ENCODE data around the gene KLK10.

KLK10 gene

DNA sequence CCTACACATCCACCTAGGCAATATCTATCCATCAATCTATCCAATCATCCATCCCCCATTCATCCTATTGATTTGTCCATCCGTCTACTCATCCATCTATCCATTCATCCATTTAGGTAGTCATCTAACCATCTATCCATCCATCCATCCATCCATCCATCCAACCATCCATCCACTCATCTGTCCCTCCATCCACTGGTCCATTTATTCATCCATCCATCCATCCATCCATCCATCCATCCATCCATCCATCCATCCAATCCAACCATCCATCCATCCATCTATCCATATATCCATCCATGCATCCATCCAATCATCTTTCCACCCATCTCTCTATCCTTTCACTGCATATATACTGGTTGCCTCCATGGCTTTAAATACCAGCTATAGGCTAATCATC is 41.5 kb upstream of the KLK10 start:
- Histone ChIP-seq H3K27me3 (ENCODE audit: insufficient read depth, low read length, poor library complexity) (no peaks in the 10 kb centered on the region), H3K23ac (ENCODE audit: low read length) (no peak overlapping the region), H2AK5ac (ENCODE audit: low read length) (no peak overlapping the region), H3K9ac (ENCODE audit: low read length) (no peak overlapping the region), H3K27ac (ENCODE audit: low read depth, low read length) (no peak overlapping the region), H2BK5ac (ENCODE audit: low read length) (no peak overlapping the region), H3K4me2 (ENCODE audit: low read length) (no peak overlapping the region), H3K79me2 (ENCODE audit: control insufficient read depth, insufficient read depth, low read length) (no peaks in the 10 kb centered on the region), H3K18ac (ENCODE audit: low read length) (no peak overlapping the region), H4K8ac (ENCODE audit: low read depth, low read length) (no peak overlapping the region), H3K79me1 (ENCODE audit: low read length) (no peaks in the 10 kb centered on the region), H3K4me3 (ENCODE audit: low read length) (no peak overlapping the region), H4K5ac (ENCODE audit: low read length) (no peak overlapping the region), H3K4ac (ENCODE audit: low read depth, low read length) (no peak overlapping the region), H3K36me3 (ENCODE audit: control insufficient read depth, insufficient read depth, low read length) (no peaks in the 10 kb centered on the region), H2BK120ac (ENCODE audit: low read depth, low read length) (no peak overlapping the region), H3K56ac (ENCODE audit: low read length) (no peak overlapping the region), H2BK15ac (replicated peaks; ENCODE audit: low read depth) (no peak overlapping the region), H3K4me1 (ENCODE audit: control insufficient read depth, low read depth, low read length) (no peaks in the 10 kb centered on the region)
- no peak for DNase-seq
- WGBS (ENCODE audit: extremely low coverage, insufficient coverage, low lambda C conversion rate): no CpG with 5 or more reads among the region's 1 CpG

DNA sequence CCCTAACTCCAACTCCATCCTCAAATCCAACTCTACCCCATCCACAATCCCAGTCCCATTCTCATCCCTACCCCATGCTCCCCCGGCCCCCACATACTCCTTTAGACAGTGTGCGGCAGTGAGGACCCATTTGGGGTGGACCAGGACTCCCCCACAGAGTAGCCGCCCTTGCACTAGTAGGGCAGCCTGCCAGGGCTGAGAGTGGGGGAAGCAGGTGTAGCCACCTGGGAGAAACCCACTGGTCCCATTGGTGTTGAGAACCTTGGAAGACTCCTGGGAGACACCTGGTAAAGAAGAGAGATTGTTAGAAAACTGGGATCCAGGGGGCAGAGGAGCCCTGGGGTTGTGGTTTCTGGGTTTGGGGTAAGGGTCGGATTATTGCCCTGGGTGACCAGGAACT is 40.8 kb upstream of the KLK10 start:
- H2AK5ac ChIP-seq (ENCODE audit: low read length): no peak overlapping the region
- H3K27ac ChIP-seq (ENCODE audit: low read depth, low read length): no peak overlapping the region
- no peak for DNase-seq
- no peak overlapping the region for H4K8ac ChIP-seq (ENCODE audit: low read depth, low read length)
- whole genome bisulfite sequencing (ENCODE audit: extremely low coverage, insufficient coverage, low lambda C conversion rate): no CpG with 5 or more reads among the region's 4 CpGs
- no peak overlapping the region for H3K18ac ChIP-seq (ENCODE audit: low read length)
- H3K23ac ChIP-seq (ENCODE audit: low read length): no peak overlapping the region
- H3K4me2 ChIP-seq (ENCODE audit: low read length): no peak overlapping the region
- H3K27me3 ChIP-seq (ENCODE audit: insufficient read depth, low read length, poor library complexity): no peaks in the 10 kb centered on the region
- H3K4me1 ChIP-seq (ENCODE audit: control insufficient read depth, low read depth, low read length): no peaks in the 10 kb centered on the region
- no peaks in the 10 kb centered on the region for H3K79me2 ChIP-seq (ENCODE audit: control insufficient read depth, insufficient read depth, low read length)
- no peak overlapping the region for H4K5ac ChIP-seq (ENCODE audit: low read length)
- no peaks in the 10 kb centered on the region for H3K36me3 ChIP-seq (ENCODE audit: control insufficient read depth, insufficient read depth, low read length)
- no peak overlapping the region for H2BK15ac ChIP-seq (replicated peaks; ENCODE audit: low read depth)
- H2BK5ac ChIP-seq (ENCODE audit: low read length): no peak overlapping the region
- H3K4ac ChIP-seq (ENCODE audit: low read depth, low read length): no peak overlapping the region
- no peaks in the 10 kb centered on the region for H3K79me1 ChIP-seq (ENCODE audit: low read length)
- H2BK120ac ChIP-seq (ENCODE audit: low read depth, low read length): no peak overlapping the region
- H3K9ac ChIP-seq (ENCODE audit: low read length): no peak overlapping the region
- no peak overlapping the region for H3K4me3 ChIP-seq (ENCODE audit: low read length)
- H3K56ac ChIP-seq (ENCODE audit: low read length): no peak overlapping the region

DNA sequence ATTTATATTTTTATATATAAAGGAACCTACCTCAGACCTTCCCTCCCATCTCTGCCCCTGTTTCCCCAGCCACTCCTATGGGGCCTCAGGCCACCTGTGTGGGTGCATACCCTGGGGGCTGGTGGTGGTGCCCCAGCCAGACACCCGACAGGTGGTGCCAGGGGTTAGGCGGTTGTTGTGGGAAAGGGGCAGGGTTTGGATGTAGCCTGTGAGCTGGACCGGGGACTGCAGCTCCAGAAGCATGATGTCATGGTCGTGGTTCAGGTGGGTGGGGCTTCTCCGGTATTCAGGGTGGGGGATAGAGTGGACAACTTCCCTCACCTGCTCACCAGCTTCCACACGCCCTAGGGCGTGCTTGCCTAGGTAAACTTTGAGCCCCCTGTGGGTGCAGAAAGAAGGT is 40.2 kb upstream of the KLK10 start:
- Histone ChIP-seq H3K18ac (ENCODE audit: low read length) (no peak overlapping the region), H3K27ac (ENCODE audit: low read depth, low read length) (no peak overlapping the region), H3K4me2 (ENCODE audit: low read length) (no peak overlapping the region), H2BK5ac (ENCODE audit: low read length) (no peak overlapping the region), H2BK15ac (replicated peaks; ENCODE audit: low read depth) (no peak overlapping the region), H4K8ac (ENCODE audit: low read depth, low read length) (no peak overlapping the region), H4K5ac (ENCODE audit: low read length) (no peak overlapping the region), H3K79me2 (ENCODE audit: control insufficient read depth, insufficient read depth, low read length) (no peaks in the 10 kb centered on the region), H2AK5ac (ENCODE audit: low read length) (no peak overlapping the region), H3K56ac (ENCODE audit: low read length) (no peak overlapping the region), H3K4me3 (ENCODE audit: low read length) (no peak overlapping the region), H2BK120ac (ENCODE audit: low read depth, low read length) (no peak overlapping the region), H3K4me1 (ENCODE audit: control insufficient read depth, low read depth, low read length) (no peaks in the 10 kb centered on the region), H3K9ac (ENCODE audit: low read length) (no peak overlapping the region), H3K23ac (ENCODE audit: low read length) (no peak overlapping the region), H3K27me3 (ENCODE audit: insufficient read depth, low read length, poor library complexity) (no peaks in the 10 kb centered on the region), H3K4ac (ENCODE audit: low read depth, low read length) (no peak overlapping the region), H3K79me1 (ENCODE audit: low read length) (no peaks in the 10 kb centered on the region), H3K36me3 (ENCODE audit: control insufficient read depth, insufficient read depth, low read length) (no peaks in the 10 kb centered on the region)
- no peak for DNase-seq
- no CpG with 5 or more reads among the region's 7 CpGs for WGBS (ENCODE audit: extremely low coverage, insufficient coverage, low lambda C conversion rate)

DNA sequence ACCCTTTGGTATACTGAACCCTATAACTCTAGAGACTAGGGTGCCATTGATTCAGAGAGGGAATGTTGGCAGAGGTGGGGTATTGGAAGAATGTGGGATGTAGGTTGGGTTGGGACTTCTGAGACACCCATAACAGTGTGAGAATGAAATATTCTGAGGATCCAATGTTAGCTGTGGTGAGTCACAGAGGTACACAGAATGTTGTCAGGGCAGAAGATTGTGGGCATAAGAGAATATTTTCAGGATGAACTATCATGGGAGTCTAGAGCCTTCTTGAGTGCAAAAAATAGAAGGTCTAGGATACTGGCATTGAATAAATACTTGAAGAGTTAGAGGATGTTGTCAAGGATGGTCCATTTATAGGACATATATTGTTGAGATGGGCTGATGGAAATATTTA is 36.4 kb upstream of the KLK10 start:
- H3K9ac ChIP-seq (ENCODE audit: low read length): no peak overlapping the region
- H3K36me3 ChIP-seq (ENCODE audit: control insufficient read depth, insufficient read depth, low read length): no peaks in the 10 kb centered on the region
- H3K56ac ChIP-seq (ENCODE audit: low read length): no peak overlapping the region
- H3K27me3 ChIP-seq (ENCODE audit: insufficient read depth, low read length, poor library complexity): no peaks in the 10 kb centered on the region
- H2BK5ac ChIP-seq (ENCODE audit: low read length): no peak overlapping the region
- H3K4me1 ChIP-seq (ENCODE audit: control insufficient read depth, low read depth, low read length): no peaks in the 10 kb centered on the region
- H4K5ac ChIP-seq (ENCODE audit: low read length): no peak overlapping the region
- H3K23ac ChIP-seq (ENCODE audit: low read length): no peak overlapping the region
- H2AK5ac ChIP-seq (ENCODE audit: low read length): no peak overlapping the region
- H3K4me2 ChIP-seq (ENCODE audit: low read length): no peak overlapping the region
- no peak overlapping the region for H3K18ac ChIP-seq (ENCODE audit: low read length)
- no peak overlapping the region for H4K8ac ChIP-seq (ENCODE audit: low read depth, low read length)
- H3K79me2 ChIP-seq (ENCODE audit: control insufficient read depth, insufficient read depth, low read length): no peaks in the 10 kb centered on the region
- no peak overlapping the region for H2BK15ac ChIP-seq (replicated peaks; ENCODE audit: low read depth)
- H3K27ac ChIP-seq (ENCODE audit: low read depth, low read length): no peak overlapping the region
- no peaks in the 10 kb centered on the region for H3K79me1 ChIP-seq (ENCODE audit: low read length)
- H3K4ac ChIP-seq (ENCODE audit: low read depth, low read length): no peak overlapping the region
- DNase-seq: no peak
- H3K4me3 ChIP-seq (ENCODE audit: low read length): no peak overlapping the region
- H2BK120ac ChIP-seq (ENCODE audit: low read depth, low read length): no peak overlapping the region

DNA sequence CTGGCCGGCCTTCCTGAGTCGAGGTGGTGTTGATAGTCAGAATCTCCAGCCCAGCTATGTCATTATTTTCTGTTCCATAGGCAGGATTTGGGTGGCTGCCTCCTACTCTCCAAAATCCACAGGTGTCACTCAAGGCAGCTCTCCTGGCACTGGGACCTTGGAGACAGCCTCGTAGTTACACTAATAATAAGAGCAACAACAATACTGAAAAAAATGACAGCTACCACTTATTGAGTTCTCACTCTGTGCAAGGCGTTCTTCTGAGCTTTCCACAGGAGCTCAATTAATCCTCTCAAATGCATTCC is 27.5 kb upstream of the KLK10 start:
- Histone ChIP-seq H3K23ac (ENCODE audit: low read length) (no peak overlapping the region), H3K79me1 (ENCODE audit: low read length) (no peaks in the 10 kb centered on the region)

DNA sequence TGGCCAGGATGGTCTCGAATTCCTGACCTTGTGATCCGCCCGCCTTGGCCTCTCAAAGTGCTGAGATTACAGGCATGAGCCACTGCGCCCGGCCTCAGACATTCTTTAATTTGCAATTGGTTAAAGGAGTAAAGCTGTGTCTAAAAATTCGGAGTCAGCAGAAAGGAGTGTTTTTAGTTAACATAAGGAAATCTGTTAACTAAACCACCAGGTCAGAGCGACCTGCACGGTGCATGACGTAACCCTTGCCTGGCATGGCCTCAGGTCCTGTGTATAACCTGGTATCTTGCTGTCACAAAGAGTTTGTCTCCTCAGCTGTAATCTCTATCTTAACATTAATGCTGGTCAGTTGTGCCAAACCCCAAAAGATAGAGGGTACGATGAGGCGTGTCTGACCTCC is 24.8 kb upstream of the KLK10 start:
- H3K4me3 ChIP-seq (ENCODE audit: low read length): no peak overlapping the region
- H3K4me1 ChIP-seq (ENCODE audit: control insufficient read depth, low read depth, low read length): no peaks in the 10 kb centered on the region
- no peak overlapping the region for H2BK15ac ChIP-seq (replicated peaks; ENCODE audit: low read depth)
- no peaks in the 10 kb centered on the region for H3K36me3 ChIP-seq (ENCODE audit: control insufficient read depth, insufficient read depth, low read length)
- no peaks in the 10 kb centered on the region for H3K79me1 ChIP-seq (ENCODE audit: low read length)
- H3K4ac ChIP-seq (ENCODE audit: low read depth, low read length): no peak overlapping the region
- H2BK5ac ChIP-seq (ENCODE audit: low read length): no peak overlapping the region
- no peak for DNase-seq
- no peak overlapping the region for H2BK120ac ChIP-seq (ENCODE audit: low read depth, low read length)
- H2AK5ac ChIP-seq (ENCODE audit: low read length): no peak overlapping the region
- no CpG with 5 or more reads among the region's 11 CpGs for WGBS (ENCODE audit: extremely low coverage, insufficient coverage, low lambda C conversion rate)
- no peak overlapping the region for H3K23ac ChIP-seq (ENCODE audit: low read length)
- H3K4me2 ChIP-seq (ENCODE audit: low read length): no peak overlapping the region
- H3K27me3 ChIP-seq (ENCODE audit: insufficient read depth, low read length, poor library complexity): no peaks in the 10 kb centered on the region
- H3K56ac ChIP-seq (ENCODE audit: low read length): no peak overlapping the region
- no peaks in the 10 kb centered on the region for H3K79me2 ChIP-seq (ENCODE audit: control insufficient read depth, insufficient read depth, low read length)
- no peak overlapping the region for H3K27ac ChIP-seq (ENCODE audit: low read depth, low read length)
- H3K9ac ChIP-seq (ENCODE audit: low read length): no peak overlapping the region
- H3K18ac ChIP-seq (ENCODE audit: low read length): no peak overlapping the region
- no peak overlapping the region for H4K8ac ChIP-seq (ENCODE audit: low read depth, low read length)
- H4K5ac ChIP-seq (ENCODE audit: low read length): no peak overlapping the region

More for the DNA sequence above, 27.5 kb upstream of the KLK10 start:
- Histone ChIP-seq H3K9ac (ENCODE audit: low read length) (no peak overlapping the region), H4K8ac (ENCODE audit: low read depth, low read length) (no peak overlapping the region), H3K27ac (ENCODE audit: low read depth, low read length) (no peak overlapping the region), H3K18ac (ENCODE audit: low read length) (no peak overlapping the region), H3K79me2 (ENCODE audit: control insufficient read depth, insufficient read depth, low read length) (no peaks in the 10 kb centered on the region), H3K36me3 (ENCODE audit: control insufficient read depth, insufficient read depth, low read length) (no peaks in the 10 kb centered on the region), H4K5ac (ENCODE audit: low read length) (no peak overlapping the region), H3K4ac (ENCODE audit: low read depth, low read length) (no peak overlapping the region), H3K4me3 (ENCODE audit: low read length) (no peak overlapping the region), H2BK5ac (ENCODE audit: low read length) (no peak overlapping the region), H3K56ac (ENCODE audit: low read length) (no peak overlapping the region), H3K4me1 (ENCODE audit: control insufficient read depth, low read depth, low read length) (no peaks in the 10 kb centered on the region), H3K27me3 (ENCODE audit: insufficient read depth, low read length, poor library complexity) (no peaks in the 10 kb centered on the region), H3K4me2 (ENCODE audit: low read length) (no peak overlapping the region), H2BK120ac (ENCODE audit: low read depth, low read length) (no peak overlapping the region), H2AK5ac (ENCODE audit: low read length) (no peak overlapping the region), H2BK15ac (replicated peaks; ENCODE audit: low read depth) (no peak overlapping the region)
- no peak for DNase-seq
- no CpG with 5 or more reads among the region's 4 CpGs for WGBS (ENCODE audit: extremely low coverage, insufficient coverage, low lambda C conversion rate)

Measured in mesendoderm (in vitro differentiated cells).